D721Med (cell line): ENCODE data around the gene KLHL25.
A peak's percentile ranks its signal among the peaks of the same experiment; 100 is the strongest.

Experiments
- DNase-seq: peaks from one replicate; pipeline ENCODE4 v3.0.0; 2011; ENCODE audit warnings: low spot score; ENCODE audit not compliant: insufficient read length
- FAIRE-seq: peaks from 2 replicates; lab custom pipeline; 2011; peaks lifted over from hg19 to GRCh38; lab: Jason Lieb, UNC
- TF ChIP-seq, protein P1 (sequence below): IDR thresholded peaks from 2 replicates; pipeline ENCODE4 v1.5.1; 2012; ENCODE audit warnings: mild to moderate bottlenecking, control low read depth; ENCODE audit not compliant: insufficient read depth; ENCODE audit errors: missing control alignments

KLHL25 gene

DNA sequence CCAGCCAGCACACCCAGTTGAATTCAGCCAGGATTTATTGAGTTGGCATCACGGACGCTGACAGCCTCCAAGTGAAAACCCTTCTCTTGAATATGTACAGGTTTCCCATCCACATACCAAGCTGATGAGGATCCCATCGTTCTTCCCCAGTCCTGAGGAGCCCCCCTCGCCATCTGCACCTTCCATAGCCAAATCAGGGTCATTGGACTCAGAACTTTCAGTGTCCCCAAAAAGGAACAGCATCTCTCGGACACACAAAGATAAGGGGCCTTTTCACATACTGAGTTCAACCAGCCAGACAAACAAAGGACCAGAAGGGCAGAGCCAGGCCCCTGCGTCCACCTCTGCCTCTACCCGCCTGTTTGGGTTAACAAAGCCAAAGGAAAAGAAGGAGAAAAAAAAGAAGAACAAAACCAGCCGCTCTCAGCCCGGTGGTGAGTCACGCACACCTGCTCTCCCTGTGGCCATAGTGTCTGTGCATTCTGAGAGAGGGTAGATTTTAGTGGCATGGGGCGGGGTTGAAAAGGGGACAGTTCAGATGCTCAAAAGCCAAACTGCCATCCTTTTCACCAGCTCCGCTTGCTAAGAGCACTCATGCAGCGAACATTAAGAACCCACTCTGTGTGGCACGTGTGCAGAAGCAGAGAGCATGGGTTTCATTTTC, 51.2 kb downstream of the KLHL25 start:
- FAIRE-seq, result no peak
- TF ChIP-seq, protein P1, sequence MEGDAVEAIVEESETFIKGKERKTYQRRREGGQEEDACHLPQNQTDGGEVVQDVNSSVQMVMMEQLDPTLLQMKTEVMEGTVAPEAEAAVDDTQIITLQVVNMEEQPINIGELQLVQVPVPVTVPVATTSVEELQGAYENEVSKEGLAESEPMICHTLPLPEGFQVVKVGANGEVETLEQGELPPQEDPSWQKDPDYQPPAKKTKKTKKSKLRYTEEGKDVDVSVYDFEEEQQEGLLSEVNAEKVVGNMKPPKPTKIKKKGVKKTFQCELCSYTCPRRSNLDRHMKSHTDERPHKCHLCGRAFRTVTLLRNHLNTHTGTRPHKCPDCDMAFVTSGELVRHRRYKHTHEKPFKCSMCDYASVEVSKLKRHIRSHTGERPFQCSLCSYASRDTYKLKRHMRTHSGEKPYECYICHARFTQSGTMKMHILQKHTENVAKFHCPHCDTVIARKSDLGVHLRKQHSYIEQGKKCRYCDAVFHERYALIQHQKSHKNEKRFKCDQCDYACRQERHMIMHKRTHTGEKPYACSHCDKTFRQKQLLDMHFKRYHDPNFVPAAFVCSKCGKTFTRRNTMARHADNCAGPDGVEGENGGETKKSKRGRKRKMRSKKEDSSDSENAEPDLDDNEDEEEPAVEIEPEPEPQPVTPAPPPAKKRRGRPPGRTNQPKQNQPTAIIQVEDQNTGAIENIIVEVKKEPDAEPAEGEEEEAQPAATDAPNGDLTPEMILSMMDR, result no peak
- no peak for DNase-seq

DNA sequence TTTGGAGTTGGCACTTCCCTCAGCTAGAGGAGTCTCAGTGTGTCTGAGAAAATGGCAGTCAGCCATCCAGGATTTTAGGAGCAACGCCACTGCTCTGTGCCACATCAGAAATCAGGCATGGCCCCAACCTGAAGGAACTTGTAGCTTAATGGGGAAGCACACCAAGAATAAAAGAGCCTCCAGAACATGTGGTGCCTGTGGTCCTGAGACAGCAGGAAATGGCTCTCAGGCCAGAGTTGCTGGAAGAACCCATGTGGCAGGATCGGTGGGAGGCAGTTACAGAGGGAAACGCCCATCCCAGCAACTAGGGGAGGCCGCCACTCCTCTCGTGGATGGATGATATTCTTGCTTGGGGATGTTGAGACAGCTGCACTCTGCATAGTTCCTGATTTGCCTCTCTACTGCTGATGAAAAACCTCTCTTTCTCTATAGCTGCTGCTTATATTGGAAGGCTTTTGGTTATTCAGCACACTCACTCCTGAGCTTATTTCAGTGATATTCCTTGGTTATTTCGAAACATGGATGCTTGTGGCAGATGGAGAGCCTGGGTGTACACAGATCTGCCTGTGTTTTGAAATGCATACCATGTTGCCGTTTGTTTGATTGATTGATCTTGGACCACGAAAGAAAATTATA, 52.4 kb downstream of the KLHL25 start:
- no peak for DNase-seq
- TF ChIP-seq, protein P1, result no peak
- FAIRE-seq, result no peak

DNA sequence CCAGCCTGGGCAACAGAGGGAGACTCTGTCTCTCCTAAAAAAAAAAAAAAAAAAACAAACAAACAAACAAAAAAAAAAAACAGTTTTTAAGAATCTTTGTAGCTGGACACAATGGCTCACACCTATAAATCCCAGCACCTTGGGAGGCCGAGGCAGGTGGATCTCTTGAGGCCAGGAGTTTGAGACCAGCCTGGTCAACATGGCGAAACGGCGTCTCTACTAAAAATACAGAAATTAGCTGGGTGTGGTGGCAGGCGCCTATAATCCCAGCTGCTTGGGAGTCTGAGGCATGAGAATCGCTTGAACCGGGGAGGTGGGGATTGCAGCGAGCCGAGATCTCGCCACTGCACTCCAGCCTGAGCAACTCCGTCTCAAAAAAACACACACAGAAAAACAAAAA, 53.1 kb downstream of the KLHL25 start:
- no peak for FAIRE-seq
- TF ChIP-seq, protein P1, result no peak
- DNase-seq, result no peak

DNA sequence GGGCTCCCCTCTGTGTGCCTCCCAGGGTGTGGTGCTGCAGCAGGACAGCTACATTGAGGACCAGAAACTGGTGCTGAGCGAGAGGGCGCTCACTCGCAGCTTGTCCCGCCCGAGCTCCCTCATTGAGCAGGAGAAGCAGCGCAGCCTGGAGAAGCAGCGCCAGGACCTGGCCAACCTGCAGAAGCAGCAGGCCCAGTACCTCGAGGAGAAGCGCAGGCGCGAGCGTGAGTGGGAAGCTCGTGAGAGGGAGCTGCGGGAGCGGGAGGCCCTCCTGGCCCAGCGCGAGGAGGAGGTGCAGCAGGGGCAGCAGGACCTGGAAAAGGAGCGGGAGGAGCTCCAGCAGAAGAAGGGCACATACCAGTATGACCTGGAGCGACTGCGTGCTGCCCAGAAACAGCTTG, 53.7 kb downstream of the KLHL25 start:
- DNase-seq (no peak), FAIRE-seq (no peak)
- TF ChIP-seq, protein P1, result no peak

DNA sequence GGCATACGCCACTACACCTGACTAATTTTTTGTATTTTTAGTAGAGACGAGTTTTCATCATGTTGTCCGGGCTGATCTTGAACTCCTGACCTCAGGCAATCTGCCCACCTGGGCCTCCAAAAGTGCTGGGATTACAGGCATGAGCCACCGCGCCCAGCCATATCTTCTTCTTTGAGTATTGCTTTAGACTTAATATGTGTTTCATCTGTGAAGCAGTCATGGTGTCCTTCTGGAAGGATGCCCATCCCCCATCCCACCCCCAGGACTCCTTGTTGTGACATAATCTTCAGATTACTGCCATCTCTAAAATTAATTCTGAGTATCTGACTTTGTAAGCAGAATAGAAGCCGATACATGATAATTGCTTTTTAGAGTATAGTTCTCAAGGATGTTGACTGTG, 57.7 kb downstream of the KLHL25 start:
- FAIRE-seq, result peak; percentile 51
- TF ChIP-seq, protein P1, result no peak
- DNase-seq, result no peak

DNA sequence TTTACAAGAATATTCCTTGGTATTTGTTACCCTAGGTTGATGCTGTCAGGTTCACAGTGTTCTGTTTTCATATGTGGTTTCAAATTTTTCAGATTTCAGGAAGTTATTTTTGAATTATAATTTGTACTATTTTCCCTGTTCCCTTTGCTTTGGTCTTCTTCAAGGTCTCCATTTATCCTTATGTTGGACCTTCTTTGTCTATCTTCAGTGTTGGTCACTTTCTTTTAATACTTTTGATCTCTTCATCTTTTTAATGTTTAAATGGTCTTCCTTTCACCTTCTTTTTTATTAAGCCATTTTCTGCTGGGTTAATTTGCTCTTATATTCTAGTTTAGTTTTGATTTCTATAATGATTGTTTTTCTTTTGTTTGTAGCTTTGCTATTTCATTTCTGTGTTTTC, 61.3 kb downstream of the KLHL25 start:
- FAIRE-seq (no peak), DNase-seq (no peak)
- TF ChIP-seq, protein P1, result no peak
